22Rv1 (cell line): Measurements from ENCODE around the gene PAIP1.

Source experiments
- CTCF ChIP-seq: fragments of 450-650 bp; IDR thresholded peaks from 2 replicates; pipeline ENCODE4 v1.5.1; 2017; ENCODE audit warnings: mild to moderate bottlenecking
- ZFX ChIP-seq: fragments of 450-650 bp; IDR thresholded peaks from 2 replicates; pipeline ENCODE4 v1.6.1; 2017; ENCODE audit warnings: antibody characterized with exemption, borderline replicate concordance

- no peak for TF ChIP-seq CTCF
- TF ChIP-seq ZFX, result no peak
Measured at GRCh38 chr5:43604699-43605098, 47.8 kb upstream of the PAIP1 start.
